Osteoblast (primary cell): ENCODE measurements around the gene GSTA4. TPM values are rescaled to one million over a fixed set of nuclear protein-coding genes. Genes with fewer than 3 reads are reported as not detected.

ENCODE experiments used
- DNase-seq: peaks from one replicate; pipeline ENCODE4 v3.0.0; 2011; ENCODE audit warnings: low spot score, mixed read lengths; ENCODE audit not compliant: insufficient read length; ENCODE audit errors: missing footprints
- H2AFZ ChIP-seq: 2 replicates; pipeline ENCODE4 v1.6.0; 2011; ENCODE audit warnings: mild to moderate bottlenecking, low read length
- H3K27ac ChIP-seq: 2 replicates; pipeline ENCODE4 v1.5.1; 2011; ENCODE audit warnings: mild to moderate bottlenecking, low read depth, low read length, moderate library complexity
- H3K27me3 ChIP-seq: 2 replicates; pipeline ENCODE4 v1.6.0; 2012; ENCODE audit warnings: mild to moderate bottlenecking, control low read depth, inconsistent platforms, low read length, moderate library complexity; ENCODE audit not compliant: insufficient read depth
- H3K36me3 ChIP-seq: 2 replicates; pipeline ENCODE4 v1.5.1; 2011; ENCODE audit warnings: mild to moderate bottlenecking, low read length, control low read depth, moderate library complexity; ENCODE audit not compliant: insufficient read depth
- H3K4me1 ChIP-seq: 2 replicates; pipeline ENCODE4 v1.5.1; 2011; ENCODE audit warnings: mild to moderate bottlenecking, low read length, control low read depth, moderate library complexity; ENCODE audit not compliant: insufficient read depth
- H3K4me2 ChIP-seq: 2 replicates; pipeline ENCODE4 v1.6.0; 2011; ENCODE audit warnings: mild to moderate bottlenecking, low read length; ENCODE audit not compliant: insufficient read depth
- H3K4me3 ChIP-seq: fragments of 200-600 bp; sonication (generic); 3 replicates; pipeline ENCODE4 v1.5.1; 2012; ENCODE audit warnings: mild to moderate bottlenecking, low read length, inconsistent platforms; ENCODE audit not compliant: insufficient read depth
- H3K79me2 ChIP-seq: 2 replicates; pipeline ENCODE4 v1.6.0; 2012; ENCODE audit warnings: mild to moderate bottlenecking, low read length, control low read depth, inconsistent platforms; ENCODE audit not compliant: insufficient read depth
- H3K9me3 ChIP-seq: 2 replicates; pipeline ENCODE4 v1.5.1; 2011; ENCODE audit warnings: low read depth, low read length, control low read depth
- H4K20me1 ChIP-seq: 2 replicates; pipeline ENCODE4 v1.6.0; 2012; ENCODE audit warnings: mild to moderate bottlenecking, low read length, control low read depth; ENCODE audit not compliant: insufficient read depth
- CTCF ChIP-seq: IDR thresholded peaks from 2 replicates; pipeline ENCODE4 v1.5.1; 2011; ENCODE audit warnings: mild to moderate bottlenecking, low read depth, low read length, moderate library complexity; ENCODE audit errors: extremely low read depth
- total RNA-seq: library from RNA; depleted of rRNA; stranded (reverse); fragments of >200 nt; gene quantifications from 2 replicates; pipeline ENCODE4 v1.2.3, GENCODE V29; 2012

The GSTA4 gene
- total RNA-seq, 1 donor, result 36.2 TPM

- no peak for TF ChIP-seq CTCF
- H3K36me3 ChIP-seq, result peaks cover 20% of the 10 kb centered on the region
- H3K4me1 ChIP-seq, result peaks cover 35% of the 10 kb centered on the region
- H2AFZ ChIP-seq, result no peak overlapping the region
- no peak for DNase-seq
- H3K27ac ChIP-seq, result no peak overlapping the region
- no peaks in the 10 kb centered on the region for H3K27me3 ChIP-seq
- no peaks in the 10 kb centered on the region for H3K79me2 ChIP-seq
- H3K4me3 ChIP-seq, result no peak overlapping the region
- no peaks in the 10 kb centered on the region for H3K9me3 ChIP-seq
- H3K4me2 ChIP-seq, result no peak overlapping the region
- H4K20me1 ChIP-seq, result no peaks in the 10 kb centered on the region
Measured at GRCh38 chr6:53031281-53031680, 36.2 kb upstream of the GSTA4 start.

- peaks cover 20% of the 10 kb centered on the region for H3K36me3 ChIP-seq
- TF ChIP-seq CTCF, result no peak
- peaks cover 24% of the 10 kb centered on the region for H3K4me1 ChIP-seq
- no peak overlapping the region for H3K4me3 ChIP-seq
- H4K20me1 ChIP-seq, result no peaks in the 10 kb centered on the region
- H3K9me3 ChIP-seq, result no peaks in the 10 kb centered on the region
- DNase-seq, result no peak
- no peak overlapping the region for H3K4me2 ChIP-seq
- H3K79me2 ChIP-seq, result no peaks in the 10 kb centered on the region
- no peak overlapping the region for H2AFZ ChIP-seq
- H3K27me3 ChIP-seq, result no peaks in the 10 kb centered on the region
- no peak overlapping the region for H3K27ac ChIP-seq
Measured at GRCh38 chr6:53029761-53030160, 34.7 kb upstream of the GSTA4 start.

- Histone ChIP-seq H3K27ac (no peak overlapping the region), H3K27me3 (no peaks in the 10 kb centered on the region), H4K20me1 (no peaks in the 10 kb centered on the region), H3K9me3 (no peaks in the 10 kb centered on the region), H3K79me2 (no peaks in the 10 kb centered on the region), H3K4me1 (peaks cover 19% of the 10 kb centered on the region), H3K4me3 (no peak overlapping the region), H3K36me3 (peaks cover 20% of the 10 kb centered on the region), H3K4me2 (no peak overlapping the region), H2AFZ (no peak overlapping the region)
- DNase-seq, result no peak
- no peak for TF ChIP-seq CTCF
Measured at GRCh38 chr6:53029257-53029656, 34.2 kb upstream of the GSTA4 start.

DNA sequence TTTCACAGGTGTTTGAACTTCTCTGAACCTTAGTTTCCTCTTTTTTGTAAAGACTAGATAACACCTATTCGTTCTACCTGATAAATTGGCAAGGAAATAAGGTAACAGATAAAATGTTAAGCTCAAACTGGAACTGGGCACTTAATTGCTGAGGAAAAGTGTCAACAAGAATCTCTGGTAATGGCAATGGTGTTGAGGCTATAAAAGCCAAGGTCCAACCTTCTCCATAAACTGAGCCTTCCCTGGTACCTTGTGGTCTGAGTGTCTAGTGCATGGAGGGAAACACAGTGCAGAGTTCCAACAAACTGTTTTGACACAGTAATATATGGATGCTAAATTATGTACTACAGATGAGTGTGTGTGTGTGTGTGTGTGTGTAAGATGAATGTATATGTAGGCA is 33.4 kb upstream of the GSTA4 start:
- Histone ChIP-seq H3K4me3 (no peak overlapping the region), H4K20me1 (no peaks in the 10 kb centered on the region), H2AFZ (no peak overlapping the region), H3K9me3 (no peaks in the 10 kb centered on the region), H3K27me3 (no peaks in the 10 kb centered on the region), H3K4me2 (no peak overlapping the region), H3K79me2 (no peaks in the 10 kb centered on the region), H3K27ac (no peak overlapping the region), H3K4me1 (peaks cover 11% of the 10 kb centered on the region), H3K36me3 (peaks cover 20% of the 10 kb centered on the region)
- DNase-seq, result no peak
- no peak for TF ChIP-seq CTCF
